ENCODE data around the gene MKNK1. TPM values are rescaled to one million over a fixed set of nuclear protein-coding genes. Genes with fewer than 3 reads are reported as not detected.

The MKNK1 gene
- total and polyA plus RNA-seq, 2 of the 8 experiments (the other 6 are each of a cell fraction or from before 2014, with no cell fraction given): 13.9 to 21.5 TPM

DNA sequence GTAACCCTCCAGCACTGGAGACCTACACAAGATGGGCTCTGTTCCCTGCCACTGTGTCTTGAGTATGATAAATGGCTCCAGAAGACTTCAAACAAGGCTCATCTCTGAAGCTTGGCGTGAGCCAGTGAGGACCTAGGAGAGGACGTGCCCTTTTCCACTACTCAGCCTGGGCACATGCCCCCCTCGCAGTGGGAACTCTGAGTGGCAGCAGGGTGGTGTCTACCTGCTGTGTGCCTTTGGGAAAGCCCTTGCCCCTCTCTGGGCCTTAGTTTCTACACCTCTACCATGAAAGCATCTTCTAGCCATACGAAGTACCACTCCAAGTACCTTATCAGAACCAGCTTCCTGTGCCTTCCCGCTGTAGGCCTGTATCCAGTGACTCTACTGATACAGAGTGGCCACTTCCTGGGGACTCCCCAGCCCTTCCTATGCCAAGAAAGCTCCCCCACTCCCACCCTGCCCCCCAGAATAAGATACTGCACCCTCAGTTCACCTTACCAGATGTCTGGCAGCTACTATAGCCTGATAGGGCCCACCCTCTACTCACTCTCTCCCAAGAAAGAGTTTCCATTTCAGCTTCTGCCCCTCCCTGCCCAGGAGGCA lies 15.7 kb upstream of the MKNK1 start:
- H2AK5ac ChIP-seq (ENCODE audit: low read depth, low read length): 0 out of 2 replicates have a peak overlapping the region, but pooled peaks have one; percentile 19
- no peak overlapping the region for H3K9ac ChIP-seq (replicated peaks in 1 of 4; ENCODE audit: extremely low read depth in 1 of 4, low read depth in 3 of 4, low read length in 3 of 4)
- no peaks in the 10 kb centered on the region for H3K79me2 ChIP-seq (ENCODE audit: control insufficient read depth in 1 of 2, insufficient read depth in 2 of 2, low read length in 2 of 2)
- DNase-seq (ENCODE audit: low read depth in 1 of 2, low spot score in 2 of 2) (no peak), FAIRE-seq (no peak)
- no peaks in the 10 kb centered on the region for H3K79me1 ChIP-seq (ENCODE audit: low read depth, low read length)
- peaks cover 7% of the 10 kb centered on the region; the same call in 1 of the 2 replicates for H3K23me2 ChIP-seq (ENCODE audit: low read depth, low read length)
- no peak overlapping the region for H2BK12ac ChIP-seq (ENCODE audit: low read depth, low read length)
- H4K8ac ChIP-seq (ENCODE audit: extremely low read depth, insufficient read depth, low read length): no peak overlapping the region
- H3K4ac ChIP-seq (replicated peaks; ENCODE audit: insufficient read length, low read depth, low read length): no peak overlapping the region
- 80% methylated on average over 5 of the region's 5 CpGs; no CpG with 5 or more reads in 1 of the 2 experiments for WGBS, 2 experiments (ENCODE audit: extremely low coverage in 1 of 2, insufficient coverage in 1 of 2, insufficient read length in 1 of 2, insufficient replicate concordance in 2 of 2, low coverage in 1 of 2, low lambda C conversion rate in 2 of 2, missing lambda C conversion rate in 1 of 2)
- H3K18ac ChIP-seq (ENCODE audit: extremely low read depth, low read length): no peak overlapping the region
- ChIA-PET POLR2A (ENCODE audit: partially characterized antibody) (interaction anchor here (1.5 to 2.1 kb wide), 2 partner anchors 11 to 23 kb away, joined by 3 to 5 read pairs; no protein-coding TSS in a partner anchor), CTCF (ENCODE audit: partially characterized antibody) (interaction anchor here (1.2 to 14.2 kb wide), 7 partner anchors 14 to 142 kb away, joined by 3 to 126 read pairs (median 7); partner anchors contain the start of gene MKNK1)
- H3K27me3 ChIP-seq (replicated peaks in 1 of 4; ENCODE audit: control insufficient read depth in 3 of 4, extremely low read depth in 1 of 4, insufficient read depth in 3 of 4, low read length in 3 of 4): peaks cover 0 to 11% (median 9%) of the 10 kb centered on the region in 4 experiments; a peak in 5 of 7 replicates
- H4K5ac ChIP-seq (ENCODE audit: insufficient read length, low read depth, low read length): no peak overlapping the region
- no peak overlapping the region for H3K56ac ChIP-seq (replicated peaks; ENCODE audit: insufficient read length, low read depth, low read length)
- H3K4me3 ChIP-seq (ENCODE audit: extremely low read depth in 1 of 4, insufficient read depth in 2 of 4, low read depth in 3 of 4, low read length in 4 of 4): no peak overlapping the region
- H3K4me2 ChIP-seq (ENCODE audit: insufficient read depth in 1 of 2, low read depth in 2 of 2, low read length in 2 of 2): no peak overlapping the region
- H2BK120ac ChIP-seq (replicated peaks; ENCODE audit: low read depth, low read length): no peak overlapping the region
- H3K4me1 ChIP-seq (replicated peaks in 1 of 4; ENCODE audit: control insufficient read depth in 3 of 4, insufficient read depth in 4 of 4, low read length in 3 of 4): peaks cover 0 to 10% (median 3%) of the 10 kb centered on the region in 4 experiments; a peak in 5 of 7 replicates
- H2BK20ac ChIP-seq (ENCODE audit: low read length): no peak overlapping the region
- no peaks in the 10 kb centered on the region for H3K9me3 ChIP-seq (ENCODE audit: insufficient read depth in 2 of 2, low read depth in 1 of 2, low read length in 1 of 2)
- no peak overlapping the region for H3K14ac ChIP-seq (ENCODE audit: insufficient read length)
- 0 out of 2 replicates have a peak overlapping the region, but pooled peaks have one; percentile 61 for H2BK15ac ChIP-seq (ENCODE audit: low read length)
- H3K36me3 ChIP-seq (ENCODE audit: control insufficient read depth in 2 of 4, insufficient read depth in 4 of 4, low read length in 3 of 4): no peaks in the 10 kb centered on the region
- no peak overlapping the region for H2BK5ac ChIP-seq (ENCODE audit: low read depth, low read length)
- H3K27ac ChIP-seq (ENCODE audit: low read depth, low read length): no peak overlapping the region
- no peak overlapping the region for H2AFZ ChIP-seq (ENCODE audit: low read length)
- H4K20me1 ChIP-seq (replicated peaks in 1 of 2; ENCODE audit: control insufficient read depth in 1 of 2, insufficient read depth in 2 of 2, low read length in 2 of 2): no peaks in the 10 kb centered on the region
- no peak for TF ChIP-seq SUZ12 (IDR thresholded peaks at IDR 0.05; ENCODE audit: low read length)
- no peak for TF ChIP-seq RBBP5 (IDR thresholded peaks at IDR 0.05; ENCODE audit: borderline replicate concordance, low read depth, low read length)
- H4K91ac ChIP-seq (replicated peaks; ENCODE audit: insufficient read length, low read length): no peak overlapping the region
- no peak overlapping the region for H3K23ac ChIP-seq (ENCODE audit: insufficient read length)

Measured in H1 (cell line).